Left colon (tissue), 2 donors: ENCODE data around the gene RASA4B. TPM values are rescaled to one million over a fixed set of nuclear protein-coding genes. Genes with fewer than 3 reads are reported as not detected.
"Not testable (repeated sequence)": the region's sequence is repeated elsewhere in the genome, so short reads cannot be mapped to it uniquely, and the experiment has no call there.

Source experiments
- ATAC-seq: fragments of 200-7000 bp; cut with Tn5 transposase; one replicate; pipeline ENCODE4 v1.9.1; 2020; ENCODE audit warnings: mild to moderate bottlenecking, moderate library complexity
- DNase-seq, 2 donors: peaks; one replicate each; pipeline ENCODE4 v3.0.0-alpha.2; 2020
- intact Hi-C, 2 donors: fragments of 100-400 bp; cut with DNase I in 1 of 2; cut with micrococcal nuclease in 1 of 2; formaldehyde crosslinking; loops; one replicate each; pipeline versions ENCODE4 v1.11.2 to v1.14.0; 2022; cut with DNase I, micrococcal nuclease
- total RNA-seq, 2 donors: library from RNA; stranded (reverse); fragmentation: NEBNext Ultra II Directional; extraction: Animal tissue kit (Norgen Biotek cat#: 25700); gene quantifications; one replicate each; pipeline ENCODE4 v1.2.1, GENCODE V29; 2021
- donor health status: DM: no; HTN: no; CAD: no.
- donor health status: DM: yes; HTN: yes; CAD: no.

RASA4B gene
- total RNA-seq, 2 donors from 2014 or later = 13.4 to 22.5 TPM

GRCh38 chr7:102463841-102464576, 53.6 kb downstream of the RASA4B start:
- intact Hi-C loops = no loop called here
- peak; percentile 27 for ATAC-seq
- no peak for DNase-seq

- DNase-seq (no peak), ATAC-seq (no peak)
- intact Hi-C loops = no loop called here
Measured at GRCh38 chr7:102460467-102460866, 57.1 kb downstream of the RASA4B start.

- intact Hi-C loops = no loop called here
- ATAC-seq (no peak), DNase-seq (no peak)
Measured at GRCh38 chr7:102459221-102459844, 58.2 kb downstream of the RASA4B start.

GRCh38 chr7:102457352-102457924, 60.1 kb downstream of the RASA4B start:
- no peak for DNase-seq
- intact Hi-C loops = no loop called here
- no peak for ATAC-seq

- DNase-seq (no peak), ATAC-seq (no peak)
- intact Hi-C loops = no loop called here
Measured at GRCh38 chr7:102456327-102456726, 61.2 kb downstream of the RASA4B start.

GRCh38 chr7:102455596-102455995, 62.0 kb downstream of the RASA4B start:
- ATAC-seq = no peak
- DNase-seq = no peak
- intact Hi-C loops = no loop called here

GRCh38 chr7:102454932-102455331, 62.6 kb downstream of the RASA4B start:
- DNase-seq, intact Hi-C loops, ATAC-seq: not testable (repeated sequence)

GRCh38 chr7:102454468-102454867, 63.1 kb downstream of the RASA4B start:
- intact Hi-C loops = no loop called here
- peak; percentile 21 for ATAC-seq

GRCh38 chr7:102453319-102453718, 64.3 kb downstream of the RASA4B start:
- no peak for ATAC-seq

More at GRCh38 chr7:102454468-102454867, 63.1 kb downstream of the RASA4B start:
- DNase-seq = no peak

GRCh38 chr7:102452451-102452850, 65.1 kb downstream of the RASA4B start:
- intact Hi-C loops = no loop called here
- no peak for DNase-seq
- ATAC-seq = no peak

More at GRCh38 chr7:102453319-102453718, 64.3 kb downstream of the RASA4B start:
- intact Hi-C loops = no loop called here
- no peak for DNase-seq

- DNase-seq = no peak
- ATAC-seq = peak; percentile 31
- intact Hi-C loops = no loop called here
Measured at GRCh38 chr7:102451371-102452054, 66.1 kb downstream of the RASA4B start.

- ATAC-seq = peak; percentile 50
- no peak for DNase-seq
Measured at GRCh38 chr7:102450242-102450641, 67.3 kb downstream of the RASA4B start.

GRCh38 chr7:102449136-102449535, 68.4 kb downstream of the RASA4B start:
- DNase-seq (no peak), ATAC-seq (no peak)
- intact Hi-C loops = no loop called here

More at GRCh38 chr7:102450242-102450641, 67.3 kb downstream of the RASA4B start:
- intact Hi-C loops = no loop called here

GRCh38 chr7:102447311-102447710, 70.3 kb downstream of the RASA4B start:
- no peak for DNase-seq
- no peak for ATAC-seq
- intact Hi-C loops = no loop called here

- intact Hi-C loops = no loop called here
- no peak for ATAC-seq
- no peak for DNase-seq
Measured at GRCh38 chr7:102446387-102447156, 71.0 kb downstream of the RASA4B start.

GRCh38 chr7:102445674-102446071, 71.9 kb downstream of the RASA4B start:
- intact Hi-C loops = no loop called here
- no peak for ATAC-seq
- DNase-seq = no peak

- ATAC-seq = no peak
- DNase-seq = no peak
- intact Hi-C loops = no loop called here
Measured at GRCh38 chr7:102444961-102445673, 72.5 kb downstream of the RASA4B start.
